DMS 273 (cell line): Measurements from ENCODE around the gene FOXF1.

Experiments
- DNase-seq: peaks from one replicate; lab custom pipeline; 2025; ENCODE audit not compliant: unreplicated experiment; lab: John Stamatoyannopoulos, UW

Gene FOXF1

GRCh38 chr16:86515777-86516622, 5.7 kb downstream of the FOXF1 start:
- DNase-seq, result no peak

- DNase-seq, result no peak
Observed at GRCh38 chr16:86516623-86517003, 6.3 kb downstream of the FOXF1 start.

- DNase-seq, result no peak
Observed at GRCh38 chr16:86517033-86517432, 6.7 kb downstream of the FOXF1 start.

GRCh38 chr16:86517652-86518258, 7.4 kb downstream of the FOXF1 start:
- DNase-seq, result peak; percentile 78

GRCh38 chr16:86519007-86519648, 8.8 kb downstream of the FOXF1 start:
- no peak for DNase-seq

GRCh38 chr16:86519649-86520316, 9.5 kb downstream of the FOXF1 start:
- peak; percentile 77 for DNase-seq

GRCh38 chr16:86520317-86521210, 10.2 kb downstream of the FOXF1 start:
- no peak for DNase-seq

GRCh38 chr16:86521236-86522197, 11.2 kb downstream of the FOXF1 start:
- no peak for DNase-seq

- DNase-seq, result no peak
Observed at GRCh38 chr16:86522634-86523033, 12.3 kb downstream of the FOXF1 start.

GRCh38 chr16:86523166-86523740, 12.9 kb downstream of the FOXF1 start:
- no peak for DNase-seq

- no peak for DNase-seq
Observed at GRCh38 chr16:86524029-86524428, 13.7 kb downstream of the FOXF1 start.

- DNase-seq, result no peak
Observed at GRCh38 chr16:86525696-86526095, 15.4 kb downstream of the FOXF1 start.

- no peak for DNase-seq
Observed at GRCh38 chr16:86527366-86527765, 17.0 kb downstream of the FOXF1 start.

- no peak for DNase-seq
Observed at GRCh38 chr16:86528061-86528929, 18.0 kb downstream of the FOXF1 start.

- no peak for DNase-seq
Observed at GRCh38 chr16:86529160-86529559, 18.8 kb downstream of the FOXF1 start.

GRCh38 chr16:86530251-86531190, 20.2 kb downstream of the FOXF1 start:
- DNase-seq, result no peak

GRCh38 chr16:86531191-86531545, 20.8 kb downstream of the FOXF1 start:
- no peak for DNase-seq
